GM21619 (cell line): ENCODE data around the gene RCAN3.
A peak's percentile ranks its signal among the peaks of the same experiment; 100 is the strongest.
"Not testable (repeated sequence)": the region's sequence is repeated elsewhere in the genome, so short reads cannot be mapped to it uniquely, and the experiment has no call there.

ENCODE experiments used
- ATAC-seq: cut with Tn5 transposase; IDR thresholded peaks from one replicate; pipeline ENCODE4 v1.9.1; 2021; ENCODE audit not compliant: unreplicated experiment

RCAN3 gene

DNA sequence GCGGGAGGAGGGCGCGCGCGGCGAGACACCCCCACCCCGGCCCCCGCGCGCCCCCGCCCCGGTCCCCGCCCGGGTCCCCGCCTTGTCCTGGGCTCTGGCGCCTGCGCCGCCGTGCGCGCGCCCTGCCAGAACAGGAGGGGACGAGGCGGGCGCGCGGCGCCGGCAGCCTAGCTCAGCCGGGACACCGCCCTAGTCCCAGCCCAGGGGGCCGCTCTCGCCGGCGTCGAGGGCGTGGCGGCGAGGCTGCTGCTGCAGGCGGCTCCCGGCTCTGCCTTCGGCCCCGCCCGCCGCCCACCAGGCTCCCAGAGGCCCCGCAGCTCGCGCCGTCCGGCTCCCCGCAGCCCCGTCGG, at the start of gene RCAN3:
TSS of gene RCAN3 (plus strand) at position 128 of the 350 bp plus-strand sequence. CDS start 11,537 bp downstream, outside the sequence.
- ATAC-seq: peak; percentile 61

DNA sequence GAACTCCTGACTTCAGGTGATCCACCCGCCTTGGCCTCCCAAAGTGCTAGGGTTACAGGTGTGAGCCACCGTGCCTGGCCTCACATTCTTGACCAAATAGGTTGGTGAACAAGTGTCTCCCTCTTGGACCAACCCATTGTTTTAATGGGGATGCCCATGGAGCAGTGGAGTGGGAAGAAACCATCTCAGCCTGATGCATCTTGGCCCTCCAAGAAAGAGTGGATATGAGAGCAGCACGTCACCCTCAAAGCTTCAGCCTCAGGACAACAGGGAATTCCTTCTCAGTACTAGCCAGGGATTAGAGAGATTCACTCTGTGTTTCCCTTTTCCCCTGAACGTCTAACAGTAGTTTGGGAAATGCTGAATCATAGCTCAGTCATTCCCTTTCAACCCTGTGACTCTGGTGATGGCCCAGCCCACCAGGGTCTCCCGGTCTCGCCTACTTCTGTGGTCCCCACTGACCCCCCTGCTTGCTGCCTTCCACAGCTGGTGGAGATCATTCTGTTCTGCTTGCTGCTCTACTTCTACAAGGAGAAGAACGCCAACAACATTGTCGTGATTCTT, 49.6 kb upstream of the RCAN3 start:
- ATAC-seq: no peak

DNA sequence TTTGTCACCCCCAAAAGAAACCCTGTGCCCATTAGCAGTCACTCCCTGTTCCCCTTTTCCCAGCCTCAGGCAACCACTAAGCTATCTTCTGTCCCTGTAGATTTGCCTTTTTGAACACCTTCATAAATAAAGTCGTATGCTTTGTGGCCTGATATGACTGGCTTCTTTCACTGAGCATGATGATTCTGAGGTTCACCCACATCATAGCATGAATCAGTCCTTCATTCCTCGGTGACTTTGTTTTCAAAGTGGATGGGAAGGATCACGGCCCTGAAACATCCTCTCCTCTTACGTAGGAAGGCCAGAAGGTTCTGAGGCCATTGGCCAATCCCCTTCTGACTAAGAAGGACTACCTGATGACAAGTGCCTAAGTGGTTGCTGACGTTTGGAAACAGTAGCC, 48.0 kb upstream of the RCAN3 start:
- no peak for ATAC-seq

DNA sequence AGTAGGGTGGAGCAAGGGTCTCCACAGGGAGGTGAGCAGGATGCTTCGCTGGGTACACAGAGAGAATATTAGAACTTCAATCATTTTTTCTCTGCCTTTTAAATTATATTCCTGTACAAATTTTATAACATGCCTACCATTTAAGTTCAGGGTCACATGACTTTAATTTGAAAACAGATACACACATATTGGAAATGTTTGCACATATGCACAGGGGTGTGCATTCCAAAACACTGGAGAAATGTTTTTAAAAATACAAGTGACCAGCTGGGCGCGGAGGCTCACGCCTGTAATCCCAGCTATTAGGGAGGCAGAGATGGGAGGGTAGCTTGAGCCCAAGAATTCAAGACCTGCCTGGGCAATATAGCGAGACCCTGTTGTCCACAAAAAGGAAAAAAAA, 47.4 kb upstream of the RCAN3 start:
- ATAC-seq: no peak

DNA sequence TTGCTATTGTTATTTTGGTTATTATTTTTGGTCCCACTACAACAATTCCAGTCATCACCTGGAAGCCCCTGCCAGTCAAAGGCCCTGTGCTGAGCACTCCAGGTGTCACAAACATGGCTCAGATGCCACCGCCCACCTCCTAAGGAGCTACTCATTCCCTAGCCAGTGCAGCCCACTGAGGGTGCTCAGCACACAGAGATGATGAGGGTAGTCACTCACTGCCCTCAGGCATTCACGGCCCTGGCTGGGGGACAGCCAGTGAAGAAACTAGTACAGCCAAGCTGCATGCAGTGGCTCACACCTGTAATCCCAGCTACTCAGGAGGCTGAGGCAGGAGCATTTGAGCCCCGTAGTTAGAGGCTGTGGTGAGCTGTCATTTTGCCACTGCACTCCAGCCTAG, 44.8 kb upstream of the RCAN3 start:
- no peak for ATAC-seq

DNA sequence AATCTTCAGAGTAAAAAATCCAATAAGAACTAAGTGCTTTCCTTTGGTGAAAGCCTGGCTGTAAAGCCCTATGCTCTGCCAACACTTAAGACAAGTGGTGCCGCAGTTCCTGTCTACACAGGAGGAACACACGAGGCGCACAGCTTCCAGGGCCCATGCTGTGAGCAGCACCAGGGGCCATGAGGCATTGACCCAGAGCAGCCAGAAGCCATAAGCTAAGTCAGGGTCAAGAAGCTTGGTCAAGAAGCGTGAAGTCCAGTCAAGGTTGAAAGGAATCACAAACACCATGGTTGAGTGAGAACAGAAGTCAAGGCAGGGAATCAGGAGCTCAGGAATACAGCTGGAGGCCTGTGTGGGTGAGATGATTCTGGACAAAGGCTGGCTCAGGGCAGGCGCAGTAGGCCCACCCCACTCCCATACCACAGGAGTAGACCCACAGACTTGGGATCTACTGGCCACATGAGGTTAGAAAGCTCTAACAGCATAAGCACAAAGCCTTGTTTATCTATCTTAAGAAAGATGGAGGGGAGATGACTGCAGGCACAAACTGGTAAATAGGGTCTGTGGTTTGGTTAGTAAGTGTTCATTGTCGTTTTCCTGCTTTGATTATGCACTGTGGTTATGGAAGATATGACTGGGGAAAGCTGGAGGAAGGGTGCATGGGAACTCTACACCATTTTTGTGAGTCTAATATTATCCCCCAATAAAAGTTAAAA, 42.9 kb upstream of the RCAN3 start:
- no peak for ATAC-seq

DNA sequence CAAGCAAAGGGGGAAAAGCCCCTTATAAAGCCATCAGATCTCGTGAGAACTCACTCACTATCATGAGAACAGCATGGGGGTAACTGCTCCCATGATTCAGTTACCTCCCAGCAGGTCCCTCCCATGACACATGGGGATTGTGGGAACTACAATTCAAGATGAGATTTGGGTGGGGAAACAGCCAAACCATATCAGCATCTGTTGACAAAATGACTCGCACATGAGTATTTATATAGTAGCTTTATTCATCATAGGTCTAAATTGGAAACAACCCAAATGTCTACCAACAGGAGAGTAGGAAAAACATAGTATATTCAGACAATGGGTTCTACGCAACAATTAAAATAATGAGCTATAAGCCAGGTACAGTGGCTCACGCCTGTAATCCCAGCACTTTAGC, 40.5 kb upstream of the RCAN3 start:
- ATAC-seq: not testable (repeated sequence)

DNA sequence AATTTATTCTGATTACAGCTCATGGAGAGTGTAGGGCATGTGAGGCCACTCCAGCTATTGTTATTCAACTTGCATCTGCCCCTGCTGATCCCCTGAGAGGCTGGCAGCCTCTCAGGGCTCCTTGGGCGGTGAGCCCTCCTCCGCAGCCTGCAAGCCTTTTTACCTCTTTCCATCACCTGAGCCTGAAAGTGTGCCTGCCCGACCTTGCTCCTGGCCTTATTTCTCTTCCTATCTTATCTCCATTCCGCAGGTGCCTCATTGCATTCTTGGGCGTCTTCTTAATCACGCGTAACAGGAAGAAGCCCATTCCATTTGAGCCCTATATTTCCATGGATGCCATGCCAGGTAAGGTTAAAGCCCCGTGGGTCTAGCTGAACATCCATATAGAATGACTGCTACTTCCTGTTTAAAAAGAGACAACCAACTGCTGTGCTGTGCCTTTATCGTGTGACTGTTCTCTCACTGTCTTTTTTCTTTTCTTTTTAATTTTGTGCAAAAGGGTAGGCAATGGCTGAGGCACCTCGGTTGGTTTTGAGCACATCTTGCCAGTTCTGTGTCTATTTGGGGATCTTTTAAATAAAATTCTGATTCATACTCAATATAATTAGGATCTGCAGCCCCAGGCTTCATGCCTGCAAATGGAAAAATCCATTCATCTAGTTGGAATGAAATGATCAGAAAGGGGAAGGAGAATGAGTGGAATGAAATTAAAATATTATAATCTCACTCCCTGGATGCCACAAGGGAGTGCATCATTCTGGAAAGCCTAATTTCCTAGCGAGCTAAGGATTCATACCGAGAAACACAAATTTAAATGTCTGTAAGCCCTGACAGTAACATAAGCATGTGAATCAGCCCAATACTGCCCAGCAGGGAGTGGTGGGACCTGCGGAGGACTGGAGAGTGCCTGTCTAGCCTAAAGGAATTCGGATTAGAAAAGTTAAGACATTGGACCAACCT, 38.6 kb upstream of the RCAN3 start:
- ATAC-seq: no peak

DNA sequence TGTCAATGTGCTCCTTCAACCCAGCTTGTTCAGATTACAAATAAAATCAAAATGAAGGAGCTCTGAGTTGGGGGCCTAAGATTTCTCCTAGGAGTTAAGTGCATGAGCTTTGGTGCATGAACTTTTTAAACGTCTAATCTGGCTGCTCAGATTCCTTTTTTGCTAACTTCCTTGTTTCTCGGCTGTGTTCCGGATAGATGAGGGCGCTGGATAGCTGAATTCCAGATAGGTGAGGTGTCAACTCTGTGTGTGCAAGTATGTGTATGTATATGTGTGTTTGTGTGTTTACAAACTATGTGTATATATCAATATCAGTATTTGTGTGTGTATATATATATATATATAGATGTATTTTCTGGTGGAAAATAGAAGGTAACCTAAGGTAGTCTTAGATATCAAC, 37.5 kb upstream of the RCAN3 start:
- no peak for ATAC-seq

DNA sequence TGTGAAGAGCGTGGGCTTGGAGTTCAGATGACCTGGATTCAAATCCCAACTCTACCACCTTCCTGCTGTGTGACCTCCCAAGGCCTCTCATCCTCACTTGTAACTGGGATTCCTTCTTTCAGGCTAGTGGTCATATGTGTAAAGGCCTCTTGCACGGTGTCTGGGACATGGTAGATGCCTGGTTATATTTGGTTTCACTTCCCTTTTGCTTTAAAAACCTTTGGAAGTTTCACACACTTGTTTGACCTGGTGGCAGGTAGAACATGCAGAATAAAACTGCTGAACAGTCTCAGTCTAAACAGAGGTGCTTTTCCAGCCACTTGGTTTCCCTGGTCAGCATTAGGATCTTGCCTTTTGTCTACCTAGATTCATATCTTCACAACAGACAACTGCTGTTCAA, 37.0 kb upstream of the RCAN3 start:
- no peak for ATAC-seq

DNA sequence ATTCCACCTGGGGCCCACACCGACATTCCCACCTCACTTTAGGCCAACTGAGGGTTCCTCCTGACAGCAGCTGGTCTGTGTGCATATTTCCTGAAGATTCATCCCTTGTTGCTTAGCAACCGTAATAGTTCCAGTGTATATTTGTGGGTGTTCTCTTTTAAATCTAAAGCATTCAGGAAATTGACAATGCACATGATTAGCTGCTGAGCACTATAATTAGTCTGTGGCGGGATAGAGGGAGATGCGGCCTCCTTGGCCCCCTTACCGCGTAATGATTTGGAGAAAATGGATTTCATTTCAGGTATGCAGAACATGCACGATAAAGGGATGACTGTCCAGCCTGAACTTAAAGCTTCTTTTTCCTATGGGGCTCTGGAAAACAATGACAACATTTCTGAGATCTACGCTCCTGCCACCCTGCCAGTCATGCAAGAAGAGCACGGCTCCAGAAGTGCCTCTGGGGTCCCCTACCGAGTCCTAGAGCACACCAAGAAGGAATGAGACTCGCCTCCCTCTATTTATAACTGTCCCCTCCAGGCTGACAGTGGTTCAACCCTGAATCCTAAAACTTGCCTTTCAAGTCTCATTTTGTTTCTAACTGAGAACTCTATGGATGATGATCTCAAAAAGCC, 33.8 kb upstream of the RCAN3 start:
- no peak for ATAC-seq

DNA sequence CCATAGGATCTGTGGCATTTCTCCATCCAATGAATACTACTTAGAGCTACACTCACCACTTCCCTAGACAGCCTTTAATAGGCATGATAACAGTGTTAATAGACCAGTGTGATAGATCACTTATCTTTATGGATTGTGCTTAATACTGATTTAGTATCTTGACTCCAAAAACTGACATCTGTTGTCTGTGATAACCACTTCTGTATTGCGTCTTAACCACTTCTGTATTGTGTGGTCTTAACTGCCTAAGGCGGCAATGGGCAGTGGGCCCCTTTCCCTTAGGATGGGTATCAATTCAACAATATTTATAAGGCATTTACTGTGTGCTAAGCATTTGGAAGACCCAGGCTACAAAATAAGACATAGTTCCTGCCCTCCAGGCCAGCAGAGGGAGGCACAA, 32.0 kb upstream of the RCAN3 start:
- no peak for ATAC-seq

DNA sequence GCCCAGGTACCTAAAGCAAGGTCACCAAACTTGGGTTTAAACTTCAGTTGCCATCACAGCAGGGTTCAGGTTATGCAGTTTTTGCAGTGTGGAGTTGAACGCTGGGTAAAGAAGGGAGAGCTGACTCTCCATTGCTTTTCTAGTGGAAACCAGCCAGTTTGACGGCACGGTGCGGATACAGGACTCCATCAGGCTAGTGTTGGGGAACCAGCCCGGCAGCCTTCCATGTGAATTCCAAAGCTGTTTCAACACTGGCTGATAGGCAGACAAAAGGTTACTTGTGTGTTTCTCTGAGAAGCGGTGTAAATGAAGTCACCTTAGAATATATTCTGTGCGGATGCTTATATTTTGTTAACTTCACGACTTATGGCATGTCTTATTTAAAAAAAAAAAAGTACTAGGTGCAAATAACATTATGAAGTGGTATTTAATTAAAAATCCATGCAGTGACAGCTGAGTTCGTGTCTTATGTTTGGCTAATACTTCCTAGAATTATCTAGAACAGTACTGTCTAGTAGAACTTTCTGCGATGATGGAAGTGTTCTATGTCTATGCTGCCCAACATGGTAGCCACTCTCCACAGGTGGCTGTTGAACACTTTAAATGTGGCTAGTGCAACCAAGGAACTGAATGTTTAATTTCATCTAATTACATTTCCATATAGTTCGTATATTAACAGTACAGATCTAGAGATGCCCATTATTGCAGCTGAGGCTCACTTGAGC, 29.9 kb upstream of the RCAN3 start:
- ATAC-seq: no peak

DNA sequence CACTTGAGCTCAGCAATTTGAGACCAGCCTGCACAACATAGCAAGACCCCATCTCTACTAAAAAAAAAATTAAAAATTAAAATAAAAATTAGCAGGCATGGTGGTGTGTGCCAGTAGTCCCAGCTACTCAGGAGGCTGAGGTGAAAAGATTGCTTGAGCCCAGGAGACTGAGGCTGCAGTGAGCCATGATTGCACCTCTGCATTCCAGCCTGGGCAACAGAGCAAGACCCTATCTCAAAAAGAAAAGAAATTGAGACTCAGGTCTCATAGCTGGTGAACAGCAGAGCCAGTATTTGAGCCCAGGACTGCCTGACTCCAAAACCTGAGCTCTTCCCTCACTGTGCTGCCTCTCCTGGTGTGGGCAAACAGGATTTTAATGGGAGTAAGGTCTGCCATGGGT, 28.4 kb upstream of the RCAN3 start:
- no peak for ATAC-seq

DNA sequence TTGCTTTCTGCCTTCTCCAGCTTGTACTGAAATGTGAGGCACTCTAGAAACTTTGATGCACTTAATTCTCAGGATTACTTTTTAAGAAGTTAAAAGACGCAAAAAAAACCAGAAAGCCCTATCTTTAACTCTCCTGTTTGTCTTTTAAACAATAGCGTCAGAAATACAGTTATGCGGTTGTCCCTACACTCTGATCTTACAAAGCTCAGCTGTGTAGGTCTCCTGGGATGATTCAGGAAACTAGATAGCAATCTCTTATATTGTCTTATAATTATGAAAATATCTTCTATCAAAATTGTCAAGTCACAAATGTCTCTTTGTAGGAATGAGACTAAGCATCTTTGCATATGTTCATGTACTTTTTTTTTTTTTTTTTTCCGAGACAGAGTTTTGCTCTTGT, 26.9 kb upstream of the RCAN3 start:
- no peak for ATAC-seq

DNA sequence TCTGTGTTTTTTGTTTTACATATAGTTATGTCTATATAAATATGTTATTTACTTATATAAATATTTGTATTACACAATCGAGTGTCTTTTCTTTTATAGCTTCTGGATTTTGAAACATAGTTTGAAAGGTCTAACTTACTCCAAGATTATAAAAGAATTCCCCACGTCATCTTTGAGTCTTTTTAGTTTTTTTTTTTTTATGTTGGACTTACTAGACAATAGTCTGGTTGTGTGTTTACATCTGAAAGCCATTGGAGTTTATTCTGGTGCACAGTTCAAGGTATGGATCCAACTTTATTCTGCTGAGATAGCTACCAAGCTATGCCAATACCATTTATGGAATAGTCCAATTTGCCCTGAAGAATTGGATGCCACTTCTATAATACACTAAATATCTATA, 26.1 kb upstream of the RCAN3 start:
- no peak for ATAC-seq

DNA sequence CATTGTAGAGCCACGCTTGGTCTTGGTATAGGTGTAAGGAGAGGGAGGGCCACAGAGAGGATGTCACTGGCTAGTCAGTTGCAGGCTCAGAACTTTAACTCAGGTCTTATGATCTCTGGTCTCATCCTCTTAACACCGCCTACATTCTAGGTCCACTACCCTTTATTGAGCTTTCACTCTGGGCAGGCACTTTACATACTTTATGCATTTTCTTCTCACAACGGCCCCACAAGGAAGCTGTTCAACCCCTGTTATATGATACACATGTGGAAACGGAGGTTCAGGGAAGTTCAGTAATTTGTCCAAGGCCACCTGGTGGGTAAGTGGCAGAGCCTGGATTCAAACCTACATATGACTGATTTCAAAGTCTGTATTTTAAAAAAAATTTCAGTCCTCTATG, 25.3 kb upstream of the RCAN3 start:
- ATAC-seq: no peak

DNA sequence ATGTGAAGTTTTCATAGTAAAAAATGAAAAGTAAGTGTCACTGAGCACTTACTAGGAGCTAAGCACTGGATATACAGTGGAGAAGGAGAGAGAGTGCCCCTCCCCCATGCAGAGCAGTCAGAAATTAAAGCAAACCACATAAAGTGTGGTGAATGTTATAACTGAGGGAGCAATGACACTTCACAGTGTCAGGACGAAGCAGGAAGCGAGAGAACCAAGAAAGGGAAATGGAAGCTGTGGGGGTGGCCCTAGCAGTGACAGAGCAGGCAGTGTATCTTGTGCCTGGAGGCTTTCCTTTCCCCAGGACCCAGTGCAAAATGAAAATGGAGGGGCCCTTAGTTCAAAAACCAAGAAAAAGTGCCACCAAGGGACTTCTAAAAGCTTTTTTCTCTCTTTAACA, 21.5 kb upstream of the RCAN3 start:
- ATAC-seq: peak; percentile 62

DNA sequence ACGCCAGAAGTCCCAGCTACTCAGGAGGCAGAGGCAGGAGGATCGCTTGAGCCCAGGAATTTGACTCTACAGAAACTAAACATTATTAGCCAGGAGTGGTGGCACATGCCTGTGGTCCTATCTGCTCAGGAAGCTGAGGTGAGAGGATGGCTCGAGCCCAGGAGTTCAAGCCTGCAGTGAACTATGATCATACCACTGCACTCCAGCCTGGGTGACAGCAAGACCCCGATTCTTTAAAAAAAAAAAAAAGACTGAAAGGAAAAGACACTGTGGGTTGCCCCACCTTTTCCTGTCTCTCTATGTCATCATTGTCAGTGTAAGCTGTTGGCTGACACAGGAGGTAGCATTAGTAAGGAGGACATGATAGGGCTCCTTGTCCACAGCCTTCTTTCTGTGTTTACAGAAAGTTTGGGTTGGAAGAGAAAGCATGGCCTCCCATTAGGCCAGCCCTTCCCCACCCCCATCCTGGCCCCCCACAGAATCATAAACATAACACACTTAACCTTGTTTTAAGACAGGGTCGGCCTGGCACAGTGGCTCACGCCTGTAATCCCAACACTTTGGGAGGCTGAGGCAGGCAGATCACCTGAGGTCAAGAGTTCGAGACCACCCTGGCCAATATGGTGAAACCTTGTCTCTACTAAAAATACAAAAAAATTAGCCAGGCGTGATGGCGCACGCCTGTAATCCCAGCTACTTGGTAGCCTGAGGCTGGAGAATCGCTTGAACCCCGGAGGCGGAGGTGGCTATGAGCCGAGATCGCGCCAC, 20.6 kb upstream of the RCAN3 start:
- no peak for ATAC-seq

DNA sequence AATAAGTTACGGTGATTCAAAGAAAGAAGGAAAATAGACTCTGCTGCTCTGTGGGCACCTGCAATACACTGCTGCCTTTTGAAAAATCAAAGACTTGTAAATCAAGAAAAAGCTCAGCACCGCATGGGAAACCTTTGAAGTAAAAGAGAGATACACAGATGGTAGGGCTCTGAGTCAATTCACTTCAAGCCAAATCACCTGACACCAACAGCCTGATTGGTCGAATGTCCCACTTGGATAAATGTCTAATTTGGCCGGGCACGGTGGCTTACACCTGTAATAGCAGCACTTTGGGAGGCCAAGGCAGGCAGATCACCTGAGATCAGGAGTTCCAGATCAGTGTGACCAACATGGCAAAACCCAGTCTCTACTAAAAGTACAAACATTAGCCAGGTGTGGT, 19.2 kb upstream of the RCAN3 start:
- no peak for ATAC-seq
